Measurements from ENCODE around the gene AREG. TPM values are rescaled to one million over a fixed set of nuclear protein-coding genes. Genes with fewer than 3 reads are reported as not detected.

The AREG gene
- polyA plus RNA-seq, 3 donors = 0.11 to 0.76 (median 0.16) TPM

GRCh38 chr4:74426101-74426500, 18.8 kb upstream of the AREG start:
- no peak for DNase-seq (ENCODE audit: extremely low read depth in 1 of 11, low read depth in 9 of 11, low spot score in 4 of 11)

- no peak for DNase-seq (ENCODE audit: extremely low read depth in 1 of 11, low read depth in 9 of 11, low spot score in 4 of 11)
Observed at GRCh38 chr4:74428276-74428675, 16.7 kb upstream of the AREG start.

GRCh38 chr4:74431113-74431826, 13.7 kb upstream of the AREG start:
- DNase-seq (ENCODE audit: extremely low read depth in 1 of 11, low read depth in 9 of 11, low spot score in 4 of 11) = no peak

GRCh38 chr4:74433043-74433442, 11.9 kb upstream of the AREG start:
- no peak for DNase-seq (ENCODE audit: extremely low read depth in 1 of 11, low read depth in 9 of 11, low spot score in 4 of 11)

GRCh38 chr4:74433541-74434172, 11.3 kb upstream of the AREG start:
- DNase-seq (ENCODE audit: extremely low read depth in 1 of 11, low read depth in 9 of 11, low spot score in 4 of 11) = no peak

GRCh38 chr4:74435296-74435695, 9.6 kb upstream of the AREG start:
- DNase-seq (ENCODE audit: extremely low read depth in 1 of 11, low read depth in 9 of 11, low spot score in 4 of 11) = no peak

- no peak for DNase-seq (ENCODE audit: extremely low read depth in 1 of 11, low read depth in 9 of 11, low spot score in 4 of 11)
Observed at GRCh38 chr4:74437866-74438265, 7.1 kb upstream of the AREG start.

GRCh38 chr4:74438661-74439060, 6.3 kb upstream of the AREG start:
- no peak for DNase-seq (ENCODE audit: extremely low read depth in 1 of 11, low read depth in 9 of 11, low spot score in 4 of 11)

GRCh38 chr4:74439952-74440351, 5.0 kb upstream of the AREG start:
- DNase-seq (ENCODE audit: extremely low read depth in 1 of 11, low read depth in 9 of 11, low spot score in 4 of 11) = no peak

GRCh38 chr4:74440356-74440755, 4.6 kb upstream of the AREG start:
- no peak for DNase-seq (ENCODE audit: extremely low read depth in 1 of 11, low read depth in 9 of 11, low spot score in 4 of 11)

- no peak for DNase-seq (ENCODE audit: extremely low read depth in 1 of 11, low read depth in 9 of 11, low spot score in 4 of 11)
Observed at GRCh38 chr4:74441744-74442143, 3.2 kb upstream of the AREG start.

- no peak for DNase-seq (ENCODE audit: extremely low read depth in 1 of 11, low read depth in 9 of 11, low spot score in 4 of 11)
Observed at GRCh38 chr4:74446193-74446868, 1.4 kb downstream of the AREG start.

- no peak for DNase-seq (ENCODE audit: extremely low read depth in 1 of 11, low read depth in 9 of 11, low spot score in 4 of 11)
Observed at GRCh38 chr4:74446896-74447295, 2.0 kb downstream of the AREG start.

- DNase-seq (ENCODE audit: extremely low read depth in 1 of 11, low read depth in 9 of 11, low spot score in 4 of 11) = no peak
Observed at GRCh38 chr4:74447636-74448233, 2.8 kb downstream of the AREG start.

- DNase-seq (ENCODE audit: extremely low read depth in 1 of 11, low read depth in 9 of 11, low spot score in 4 of 11) = no peak
Observed at GRCh38 chr4:74449571-74450297, 4.8 kb downstream of the AREG start.

- no peak for DNase-seq (ENCODE audit: extremely low read depth in 1 of 11, low read depth in 9 of 11, low spot score in 4 of 11)
Observed at GRCh38 chr4:74450298-74450683, 5.4 kb downstream of the AREG start.

GRCh38 chr4:74451214-74451661, 6.3 kb downstream of the AREG start:
- DNase-seq (ENCODE audit: extremely low read depth in 1 of 11, low read depth in 9 of 11, low spot score in 4 of 11) = no peak

- DNase-seq (ENCODE audit: extremely low read depth in 1 of 11, low read depth in 9 of 11, low spot score in 4 of 11) = no peak
Observed at GRCh38 chr4:74453037-74453635, 8.2 kb downstream of the AREG start.
